ENCODE results near the gene TRPV5.

TRPV5 gene

GRCh38 chr7:142876236-142876960 is 57.1 kb downstream of the TRPV5 start:
- no peak for TF ChIP-seq CTCF (IDR thresholded peaks at IDR 0.05)

DNA sequence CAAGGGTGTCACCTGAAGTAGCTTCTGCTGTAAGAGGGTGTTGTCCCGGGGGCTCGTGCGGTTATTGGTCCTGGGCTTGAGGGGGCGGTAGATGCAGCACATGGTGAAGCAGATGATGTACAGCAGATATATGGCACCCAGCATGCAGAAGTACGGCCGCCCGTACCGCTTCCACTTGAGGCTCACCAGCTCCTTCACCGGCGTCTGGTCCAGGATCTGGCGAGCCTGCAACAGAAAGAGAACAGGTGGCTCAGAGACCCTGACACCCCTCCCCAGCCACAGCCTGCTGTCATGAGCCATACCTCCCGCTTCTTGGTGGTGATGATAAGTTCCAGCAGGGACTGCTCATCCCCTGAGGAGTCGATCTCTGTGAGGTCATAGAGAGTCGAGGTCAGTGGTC is 58.1 kb downstream of the TRPV5 start:
- no peak for TF ChIP-seq CTCF (IDR thresholded peaks at IDR 0.05)

GRCh38 chr7:142874837-142875236 is 58.7 kb downstream of the TRPV5 start:
- no peak for TF ChIP-seq CTCF (IDR thresholded peaks at IDR 0.05)

DNA sequence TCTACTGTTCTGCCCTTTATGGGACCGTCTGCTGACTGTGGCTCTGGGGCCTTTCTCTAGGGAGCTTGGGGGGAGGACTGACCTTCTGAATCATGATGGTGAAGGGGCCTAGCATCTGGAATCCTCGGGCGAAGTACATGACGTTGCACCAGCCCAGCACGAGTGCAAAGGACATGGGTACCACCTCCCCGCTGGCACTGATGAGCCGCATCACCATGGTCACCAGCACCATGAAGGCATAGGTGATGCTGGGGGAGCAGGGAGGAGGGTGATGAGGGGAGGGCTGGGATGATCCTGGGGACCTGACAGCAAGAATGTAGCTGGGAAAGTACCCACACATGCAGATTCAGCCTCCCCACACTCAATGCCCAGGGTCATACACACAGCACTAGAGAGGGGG is 59.1 kb downstream of the TRPV5 start:
- TF ChIP-seq CTCF (IDR thresholded peaks at IDR 0.05) = no peak

GRCh38 chr7:142873871-142874270 is 59.7 kb downstream of the TRPV5 start:
- no peak for TF ChIP-seq CTCF (IDR thresholded peaks at IDR 0.05)

- TF ChIP-seq CTCF (IDR thresholded peaks at IDR 0.05) = peak; percentile 75
These were observed 60.2 kb downstream of the TRPV5 start for GRCh38 chr7:142873281-142873784.

DNA sequence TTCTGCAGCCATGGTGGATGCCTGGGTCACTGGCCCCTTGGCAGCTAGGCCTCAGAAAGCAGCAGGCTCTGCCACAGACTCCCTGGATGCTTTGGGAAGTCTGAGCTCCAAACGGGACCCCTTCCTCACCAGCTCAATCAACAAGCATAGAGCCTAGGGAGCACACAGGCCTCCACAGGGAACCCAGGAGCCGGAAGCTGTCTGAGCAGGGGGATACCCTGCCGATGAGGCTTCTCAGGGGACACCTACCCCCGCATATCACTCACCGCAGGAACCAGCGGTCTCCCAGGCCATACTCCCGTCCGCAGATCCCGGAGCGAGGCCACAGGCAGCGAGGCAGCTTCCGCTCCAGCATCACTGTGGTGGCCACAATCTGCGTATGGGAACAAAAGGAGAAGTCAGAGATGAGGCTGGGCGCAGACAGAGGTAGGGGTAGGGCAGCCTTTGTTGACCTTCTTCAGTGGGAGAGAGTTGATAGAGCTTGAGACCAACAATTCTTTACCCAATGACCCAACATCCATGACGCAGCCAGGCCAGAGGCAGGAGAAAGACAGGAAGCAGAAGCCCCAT is 61.4 kb downstream of the TRPV5 start:
- no peak for TF ChIP-seq CTCF (IDR thresholded peaks at IDR 0.05)
